Hepatocyte (in vitro differentiated cells): ENCODE data around the gene NMU. TPM values are rescaled to one million over a fixed set of nuclear protein-coding genes. Genes with fewer than 3 reads are reported as not detected.

Source experiments
- DNase-seq: peaks from one replicate; pipeline ENCODE4 v3.0.0-alpha.2; 2016; ENCODE audit warnings: low spot score
- H2AFZ ChIP-seq: fragments of 200-600 bp; sonication (generic); 2 replicates; pipeline ENCODE4 v1.6.0; 2016; ENCODE audit warnings: antibody characterized with exemption, mild to moderate bottlenecking
- H3K27ac ChIP-seq: fragments of 200-600 bp; sonication (generic); 2 replicates; pipeline ENCODE4 v1.5.1; 2016; ENCODE audit warnings: mild to moderate bottlenecking
- H3K27me3 ChIP-seq: fragments of 200-600 bp; sonication (generic); 2 replicates; pipeline ENCODE4 v1.6.1; 2016
- H3K36me3 ChIP-seq: fragments of 200-600 bp; sonication (generic); replicated peaks from 2 replicates; pipeline ENCODE4 v1.5.1; 2016; ENCODE audit warnings: low read depth; ENCODE audit not compliant: insufficient read depth
- H3K4me1 ChIP-seq: fragments of 200-600 bp; sonication (generic); 2 replicates; pipeline ENCODE4 v1.5.1; 2016; ENCODE audit warnings: mild to moderate bottlenecking, moderate library complexity; ENCODE audit not compliant: insufficient read depth
- H3K4me2 ChIP-seq: fragments of 200-600 bp; sonication (generic); 2 replicates; pipeline ENCODE4 v1.6.0; 2016
- H3K4me3 ChIP-seq: fragments of 200-600 bp; sonication (generic); 2 replicates; pipeline ENCODE4 v1.5.1; 2016; ENCODE audit warnings: mild to moderate bottlenecking
- H3K79me2 ChIP-seq: fragments of 200-600 bp; sonication (generic); 2 replicates; pipeline ENCODE4 v1.6.0; 2017; ENCODE audit warnings: mild to moderate bottlenecking
- H3K9me2 ChIP-seq: fragments of 200-600 bp; sonication (generic); replicated peaks from 2 replicates; pipeline ENCODE4 v1.6.0; 2017; ENCODE audit warnings: mild to moderate bottlenecking; ENCODE audit not compliant: insufficient read depth
- H3K9me3 ChIP-seq: fragments of 200-600 bp; sonication (generic); 2 replicates; pipeline ENCODE4 v1.5.1; 2016; ENCODE audit warnings: low read depth, mild to moderate bottlenecking
- H4K20me1 ChIP-seq: fragments of 200-600 bp; sonication (generic); 2 replicates; pipeline ENCODE4 v1.6.0; 2016; ENCODE audit warnings: mild to moderate bottlenecking; ENCODE audit not compliant: insufficient read depth, poor library complexity, severe bottlenecking
- EZH2 ChIP-seq: fragments of 200-600 bp; sonication (generic); IDR thresholded peaks from 2 replicates; pipeline ENCODE4 v1.6.1; 2016; ENCODE audit warnings: antibody characterized with exemption, mild to moderate bottlenecking, borderline replicate concordance
- EZH2phosphoT487 ChIP-seq: fragments of 200-600 bp; sonication (generic); IDR thresholded peaks from one replicate; pipeline ENCODE4 v1.6.1; 2018; ENCODE audit warnings: antibody characterized with exemption, mild to moderate bottlenecking, low read depth, moderate library complexity; ENCODE audit not compliant: unreplicated experiment, severe bottlenecking
- WGBS: methylation state at CpG from one replicate; pipeline ENCODE4 v1.1.6; 2016; ENCODE audit warnings: low lambda C conversion rate; ENCODE audit errors: missing lambda C conversion rate; 5-methylcytosine and 5-hydroxymethylcytosine counted together
- polyA plus RNA-seq: library from polyadenylated mRNA; unstranded; fragments of >200 nt; fragmentation: Nextera tagmentation; extraction: Ambion mirVana; gene quantifications from 2 replicates; pipeline ENCODE4 v1.2.1, GENCODE V29; 2016
- total RNA-seq: library from RNA; depleted of rRNA; stranded (reverse); fragments of >200 nt; gene quantifications from 2 replicates; pipeline ENCODE4 v1.2.3, GENCODE V29; 2014
- TF ChIP-seq, protein P1 (sequence below): fragments of 200-600 bp; sonication (generic); IDR thresholded peaks from 2 replicates; pipeline ENCODE4 v1.5.1; 2016; ENCODE audit warnings: antibody characterized with exemption, mild to moderate bottlenecking; ENCODE audit not compliant: poor library complexity

NMU gene
- total and polyA plus RNA-seq, 2 experiments from 2014 or later, result 2.0 to 7.6 TPM

GRCh38 chr4:55681430-55681829, 45.3 kb upstream of the NMU start:
- H3K4me1 ChIP-seq, result no peaks in the 10 kb centered on the region
- no peak for DNase-seq
- H3K4me2 ChIP-seq, result no peak overlapping the region
- no peak for TF ChIP-seq EZH2phosphoT487
- TF ChIP-seq, protein P1, sequence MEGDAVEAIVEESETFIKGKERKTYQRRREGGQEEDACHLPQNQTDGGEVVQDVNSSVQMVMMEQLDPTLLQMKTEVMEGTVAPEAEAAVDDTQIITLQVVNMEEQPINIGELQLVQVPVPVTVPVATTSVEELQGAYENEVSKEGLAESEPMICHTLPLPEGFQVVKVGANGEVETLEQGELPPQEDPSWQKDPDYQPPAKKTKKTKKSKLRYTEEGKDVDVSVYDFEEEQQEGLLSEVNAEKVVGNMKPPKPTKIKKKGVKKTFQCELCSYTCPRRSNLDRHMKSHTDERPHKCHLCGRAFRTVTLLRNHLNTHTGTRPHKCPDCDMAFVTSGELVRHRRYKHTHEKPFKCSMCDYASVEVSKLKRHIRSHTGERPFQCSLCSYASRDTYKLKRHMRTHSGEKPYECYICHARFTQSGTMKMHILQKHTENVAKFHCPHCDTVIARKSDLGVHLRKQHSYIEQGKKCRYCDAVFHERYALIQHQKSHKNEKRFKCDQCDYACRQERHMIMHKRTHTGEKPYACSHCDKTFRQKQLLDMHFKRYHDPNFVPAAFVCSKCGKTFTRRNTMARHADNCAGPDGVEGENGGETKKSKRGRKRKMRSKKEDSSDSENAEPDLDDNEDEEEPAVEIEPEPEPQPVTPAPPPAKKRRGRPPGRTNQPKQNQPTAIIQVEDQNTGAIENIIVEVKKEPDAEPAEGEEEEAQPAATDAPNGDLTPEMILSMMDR, result no peak
- no peak for TF ChIP-seq EZH2
- H3K4me3 ChIP-seq, result no peak overlapping the region
- no peak overlapping the region for H3K27ac ChIP-seq
- no peaks in the 10 kb centered on the region for H3K27me3 ChIP-seq
- H3K9me2 ChIP-seq, result no peaks in the 10 kb centered on the region
- no peaks in the 10 kb centered on the region for H3K9me3 ChIP-seq
- H4K20me1 ChIP-seq, result no peaks in the 10 kb centered on the region
- H3K36me3 ChIP-seq, result no peaks in the 10 kb centered on the region
- WGBS, result 91% methylated on average over 3 of the region's 3 CpGs
- H3K79me2 ChIP-seq, result no peaks in the 10 kb centered on the region
- H2AFZ ChIP-seq, result no peak overlapping the region

GRCh38 chr4:55675196-55675793, 39.2 kb upstream of the NMU start:
- DNase-seq, result no peak
- WGBS, result 42% methylated on average over 4 of the region's 4 CpGs

DNA sequence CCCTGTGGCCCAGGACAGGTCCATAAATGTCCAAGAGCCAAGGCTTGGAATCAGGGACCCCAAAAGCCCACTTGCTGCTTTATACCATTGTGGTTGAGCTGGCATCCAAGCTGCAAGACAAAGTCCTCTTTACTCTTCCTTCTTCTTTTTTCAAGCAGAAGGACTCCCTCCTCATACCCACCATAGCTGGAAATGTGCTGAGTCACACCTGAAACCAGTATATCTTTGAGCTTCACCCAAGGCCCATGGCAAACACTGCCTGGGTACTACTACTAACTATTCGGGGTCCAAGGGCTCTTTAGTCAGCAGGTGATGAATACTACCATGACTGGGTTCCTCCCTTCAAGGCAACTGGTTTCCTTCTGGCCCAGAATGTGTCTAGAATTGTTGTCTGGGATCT, 37.3 kb upstream of the NMU start:
- no peaks in the 10 kb centered on the region for H3K9me2 ChIP-seq
- WGBS, result 85% methylated on average over 1 of the region's 1 CpG
- TF ChIP-seq, protein P1, result no peak
- TF ChIP-seq EZH2, result no peak
- TF ChIP-seq EZH2phosphoT487, result no peak

More at GRCh38 chr4:55675196-55675793, 39.2 kb upstream of the NMU start:
- no peaks in the 10 kb centered on the region for H4K20me1 ChIP-seq
- no peak overlapping the region for H3K4me3 ChIP-seq
- H3K27me3 ChIP-seq, result no peaks in the 10 kb centered on the region
- H3K9me2 ChIP-seq, result no peaks in the 10 kb centered on the region
- no peaks in the 10 kb centered on the region for H3K36me3 ChIP-seq
- H2AFZ ChIP-seq, result no peak overlapping the region
- no peak overlapping the region for H3K4me2 ChIP-seq
- TF ChIP-seq EZH2phosphoT487 (no peak), EZH2 (no peak)
- TF ChIP-seq, protein P1, result no peak
- no peaks in the 10 kb centered on the region for H3K79me2 ChIP-seq
- no peaks in the 10 kb centered on the region for H3K4me1 ChIP-seq
- H3K27ac ChIP-seq, result no peak overlapping the region
- no peaks in the 10 kb centered on the region for H3K9me3 ChIP-seq

DNA sequence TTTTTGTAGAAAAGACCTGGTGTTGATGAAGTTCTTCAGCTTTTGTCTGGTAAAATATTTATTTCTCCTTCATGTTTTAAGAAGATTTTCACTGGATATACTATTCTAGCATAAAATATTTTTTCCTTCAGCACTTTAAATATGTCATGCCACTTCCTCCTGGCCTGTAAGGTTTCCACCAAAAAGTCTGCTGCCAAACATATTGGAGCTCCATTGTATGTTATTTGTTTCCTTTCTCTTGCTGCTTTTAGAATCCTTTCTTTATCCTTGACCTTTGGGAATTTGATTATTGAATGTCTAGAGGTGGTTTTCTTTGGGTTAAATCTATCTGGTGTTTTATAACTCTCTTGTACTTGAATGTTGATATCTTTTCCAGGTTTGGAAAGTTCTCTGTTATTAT, 35.6 kb upstream of the NMU start:
- Histone ChIP-seq H3K9me3 (no peaks in the 10 kb centered on the region), H3K27me3 (no peaks in the 10 kb centered on the region), H2AFZ (no peak overlapping the region), H3K27ac (no peak overlapping the region), H4K20me1 (no peaks in the 10 kb centered on the region), H3K36me3 (no peaks in the 10 kb centered on the region), H3K9me2 (no peaks in the 10 kb centered on the region), H3K4me2 (no peak overlapping the region), H3K4me3 (no peak overlapping the region), H3K79me2 (no peaks in the 10 kb centered on the region), H3K4me1 (no peaks in the 10 kb centered on the region)
- DNase-seq, result no peak
- no peak for TF ChIP-seq EZH2
- TF ChIP-seq EZH2phosphoT487, result no peak
- TF ChIP-seq, protein P1, result no peak

More for the DNA sequence above, 37.3 kb upstream of the NMU start:
- Histone ChIP-seq H3K27ac (no peak overlapping the region), H3K79me2 (no peaks in the 10 kb centered on the region), H3K4me3 (no peak overlapping the region), H3K27me3 (no peaks in the 10 kb centered on the region), H4K20me1 (no peaks in the 10 kb centered on the region), H3K4me2 (no peak overlapping the region), H2AFZ (no peak overlapping the region), H3K9me3 (no peaks in the 10 kb centered on the region), H3K4me1 (no peaks in the 10 kb centered on the region), H3K36me3 (no peaks in the 10 kb centered on the region)
- no peak for DNase-seq
